Stimulated activated CD4-positive, alpha-beta T cell treated with anti-CD3 and anti-CD28 coated beads, Interleukin-2, amount 100 ng/mL, for 24 hours (primary cell): ENCODE data around the gene NUDT6.
"Not testable (repeated sequence)": the region's sequence is repeated elsewhere in the genome, so short reads cannot be mapped to it uniquely, and the experiment has no call there.

Source experiments
- DNase-seq, 2 donors: peaks; one replicate each; pipeline ENCODE4 v3.0.0-alpha.2; 2020

The NUDT6 gene

GRCh38 chr4:122873821-122874593 lies 48.4 kb downstream of the NUDT6 start:
- DNase-seq = no peak

GRCh38 chr4:122873146-122873545 lies 49.3 kb downstream of the NUDT6 start:
- DNase-seq = no peak

GRCh38 chr4:122868235-122868634 lies 54.2 kb downstream of the NUDT6 start:
- DNase-seq = not testable (repeated sequence)

GRCh38 chr4:122865425-122865824 lies 57.0 kb downstream of the NUDT6 start:
- DNase-seq = no peak

GRCh38 chr4:122863639-122864038 lies 58.8 kb downstream of the NUDT6 start:
- no peak for DNase-seq

GRCh38 chr4:122861172-122861943 lies 61.0 kb downstream of the NUDT6 start:
- no peak for DNase-seq

GRCh38 chr4:122858705-122859104 lies 63.7 kb downstream of the NUDT6 start:
- DNase-seq = no peak

- no peak for DNase-seq
Measured at GRCh38 chr4:122857160-122857559, 65.2 kb downstream of the NUDT6 start.

GRCh38 chr4:122855353-122855890 lies 67.0 kb downstream of the NUDT6 start:
- no peak for DNase-seq

- DNase-seq = no peak
Measured at GRCh38 chr4:122854447-122855352, 67.7 kb downstream of the NUDT6 start.

- DNase-seq = no peak
Measured at GRCh38 chr4:122851568-122851967, 70.8 kb downstream of the NUDT6 start.

GRCh38 chr4:122849789-122850188 lies 72.6 kb downstream of the NUDT6 start:
- DNase-seq = not testable (repeated sequence)

GRCh38 chr4:122847931-122848330 lies 74.5 kb downstream of the NUDT6 start:
- no peak for DNase-seq

GRCh38 chr4:122845760-122846159 lies 76.6 kb downstream of the NUDT6 start:
- no peak for DNase-seq

GRCh38 chr4:122845066-122845465 lies 77.3 kb downstream of the NUDT6 start:
- DNase-seq = no peak

GRCh38 chr4:122844391-122844790 lies 78.0 kb downstream of the NUDT6 start:
- not testable (repeated sequence) for DNase-seq

GRCh38 chr4:122842984-122843531 lies 79.3 kb downstream of the NUDT6 start:
- no peak for DNase-seq
